Measurements from ENCODE around the gene CPED1.

CPED1 gene

GRCh38 chr7:121342631-121343030 is 354.1 kb downstream of the CPED1 start:
- DNase-seq (ENCODE audit: low spot score) (no peak), FAIRE-seq (no peak)

- peak; percentile 75 for FAIRE-seq
- no peak for DNase-seq (ENCODE audit: low spot score)
Observed at GRCh38 chr7:121343302-121343701, 354.8 kb downstream of the CPED1 start.

GRCh38 chr7:121344093-121344492 is 355.6 kb downstream of the CPED1 start:
- DNase-seq (ENCODE audit: low spot score): no peak
- FAIRE-seq: no peak

GRCh38 chr7:121344497-121344896 is 356.0 kb downstream of the CPED1 start:
- DNase-seq (ENCODE audit: low spot score): no peak

More at GRCh38 chr7:121344497-121344896, 356.0 kb downstream of the CPED1 start:
- FAIRE-seq: no peak

Data from RCC 7860 (cell line).